SU-DHL-6 (cell line): ENCODE results near the gene SPRED3.

Source experiments
- H2AFZ ChIP-seq: fragments of 200-600 bp; sonication (generic); 2 replicates; pipeline ENCODE4 v1.6.1; 2014; ENCODE audit warnings: low read depth, mild to moderate bottlenecking, moderate library complexity, mixed read lengths, antibody characterized with exemption, low read length; ENCODE audit not compliant: severe bottlenecking
- H3F3A ChIP-seq: fragments of 200-600 bp; shearing (Covaris generic); 2 replicates; pipeline ENCODE4 v1.6.0; 2016; ENCODE audit warnings: antibody characterized with exemption, mild to moderate bottlenecking; ENCODE audit not compliant: insufficient read depth
- H3K27ac ChIP-seq: fragments of 200-600 bp; sonication (generic); 2 replicates; pipeline ENCODE4 v1.5.1; 2016; ENCODE audit warnings: low read depth, mild to moderate bottlenecking, low read length, moderate library complexity, mixed read lengths
- H3K27me3 ChIP-seq: fragments of 200-600 bp; sonication (generic), shearing (Covaris generic); 2 replicates; pipeline ENCODE4 v1.6.0; 2014; ENCODE audit warnings: mild to moderate bottlenecking, low read length
- H3K36me3 ChIP-seq: fragments of 200-600 bp; sonication (generic); 2 replicates; pipeline ENCODE4 v1.6.1; 2014; ENCODE audit warnings: mild to moderate bottlenecking, low read length, mixed read lengths
- H3K4me2 ChIP-seq: fragments of 300-600, 200-600 bp; shearing (Covaris generic), sonication (generic); 2 replicates; pipeline ENCODE4 v1.6.0; 2014; ENCODE audit warnings: low read length, low read depth, mild to moderate bottlenecking; ENCODE audit not compliant: poor library complexity, severe bottlenecking
- H3K4me3 ChIP-seq: fragments of 200-600 bp; sonication (generic); 2 replicates; pipeline ENCODE4 v1.5.1; 2014; ENCODE audit warnings: antibody characterized with exemption, low read length, mild to moderate bottlenecking, mixed read lengths; ENCODE audit not compliant: insufficient read depth, poor library complexity, severe bottlenecking
- H3K79me2 ChIP-seq: fragments of 200-600 bp; sonication (generic); 2 replicates; pipeline ENCODE4 v1.6.1; 2014; ENCODE audit warnings: mild to moderate bottlenecking, low read length, moderate library complexity; ENCODE audit not compliant: insufficient read depth
- H3K9ac ChIP-seq: fragments of 200-600 bp; sonication (generic); 2 replicates; pipeline ENCODE4 v1.7.0; 2014; ENCODE audit warnings: mild to moderate bottlenecking, low read length
- H3K9me2 ChIP-seq: fragments of 200-600 bp; sonication (generic); replicated peaks from 2 replicates; pipeline ENCODE4 v1.6.1; 2014; ENCODE audit warnings: low read length; ENCODE audit not compliant: insufficient read depth
- H3K9me3 ChIP-seq: fragments of 200-600 bp; sonication (generic); 2 replicates; pipeline ENCODE4 v1.6.1; 2014; ENCODE audit warnings: low read length, mixed read lengths; ENCODE audit not compliant: insufficient read depth
- H4K20me1 ChIP-seq: fragments of 200-600 bp; sonication (generic); 2 replicates; pipeline ENCODE4 v1.6.1; 2014; ENCODE audit warnings: low read depth, mild to moderate bottlenecking, antibody characterized with exemption, low read length, moderate library complexity, mixed read lengths
- CTCF ChIP-seq: fragments of 200-600 bp; sonication (generic); IDR thresholded peaks from one replicate; pipeline ENCODE4 v1.5.1; 2017; ENCODE audit warnings: antibody characterized with exemption, mild to moderate bottlenecking, low read length, moderate library complexity; ENCODE audit not compliant: insufficient read depth, poor library complexity, severe bottlenecking
- EZH2phosphoT487 ChIP-seq: fragments of 200-600 bp; sonication (generic), shearing (Covaris generic); conservative IDR thresholded peaks from 2 replicates; pipeline ENCODE4 v1.6.1; 2018; ENCODE audit warnings: mild to moderate bottlenecking, antibody characterized with exemption, low read length, moderate library complexity, mixed read lengths

The SPRED3 gene

GRCh38 chr19:38384209-38385027 lies 4.1 kb upstream of the SPRED3 start:
- no peaks in the 10 kb centered on the region for H3K9me2 ChIP-seq
- H3K27ac ChIP-seq: no peak overlapping the region
- no peaks in the 10 kb centered on the region for H3F3A ChIP-seq
- H4K20me1 ChIP-seq: no peaks in the 10 kb centered on the region
- H3K4me2 ChIP-seq: no peak overlapping the region
- no peaks in the 10 kb centered on the region for H3K79me2 ChIP-seq
- no peak overlapping the region for H3K4me3 ChIP-seq
- no peaks in the 10 kb centered on the region for H3K9me3 ChIP-seq
- H3K27me3 ChIP-seq: no peaks in the 10 kb centered on the region
- peak; percentile 28 for TF ChIP-seq CTCF
- TF ChIP-seq EZH2phosphoT487: no peak
- no peaks in the 10 kb centered on the region for H3K36me3 ChIP-seq
- no peak overlapping the region for H2AFZ ChIP-seq
- H3K9ac ChIP-seq: no peak overlapping the region

- no peak overlapping the region for H3K4me2 ChIP-seq
- no peaks in the 10 kb centered on the region for H3K27me3 ChIP-seq
- H3K9me2 ChIP-seq: no peaks in the 10 kb centered on the region
- no peak for TF ChIP-seq CTCF
- no peaks in the 10 kb centered on the region for H4K20me1 ChIP-seq
- H3K27ac ChIP-seq: no peak overlapping the region
- no peaks in the 10 kb centered on the region for H3K36me3 ChIP-seq
- H3K9ac ChIP-seq: no peak overlapping the region
- no peak overlapping the region for H3K4me3 ChIP-seq
- H2AFZ ChIP-seq: no peak overlapping the region
- H3K79me2 ChIP-seq: no peaks in the 10 kb centered on the region
- no peaks in the 10 kb centered on the region for H3F3A ChIP-seq
- H3K9me3 ChIP-seq: no peaks in the 10 kb centered on the region
These were observed 3.3 kb upstream of the SPRED3 start for GRCh38 chr19:38385057-38385803.

- H3K4me2 ChIP-seq: no peak overlapping the region
- no peaks in the 10 kb centered on the region for H3F3A ChIP-seq
- no peak overlapping the region for H3K4me3 ChIP-seq
- H3K9me2 ChIP-seq: no peaks in the 10 kb centered on the region
- H3K27ac ChIP-seq: no peak overlapping the region
- no peak overlapping the region for H3K9ac ChIP-seq
- TF ChIP-seq CTCF (no peak), EZH2phosphoT487 (no peak)
- no peaks in the 10 kb centered on the region for H3K27me3 ChIP-seq
- no peaks in the 10 kb centered on the region for H3K9me3 ChIP-seq
- H2AFZ ChIP-seq: no peak overlapping the region
- H4K20me1 ChIP-seq: no peaks in the 10 kb centered on the region
- H3K79me2 ChIP-seq: no peaks in the 10 kb centered on the region
- no peaks in the 10 kb centered on the region for H3K36me3 ChIP-seq
These were observed 2.7 kb upstream of the SPRED3 start for GRCh38 chr19:38385804-38386257.
